VCaP (cell line): ENCODE measurements around the gene ART3.
"Not testable (repeated sequence)": the region's sequence is repeated elsewhere in the genome, so short reads cannot be mapped to it uniquely, and the experiment has no call there.

Experiments
- H3K27ac ChIP-seq: fragments of 450-650 bp; 2 replicates; pipeline ENCODE4 v1.5.1; 2017
- CTCF ChIP-seq: fragments of 450-650 bp; conservative IDR thresholded peaks from 2 replicates; pipeline ENCODE4 v1.5.1; 2017; ENCODE audit warnings: mild to moderate bottlenecking, moderate library complexity

The ART3 gene

GRCh38 chr4:76074468-76074867 lies at the start of gene ART3:
Gene ART3, plus strand, starts transcription at chr4:76074709. Its CDS starts 1,181 bp downstream, at chr4:76075890.
- H3K27ac ChIP-seq: no peak within 1 kb of the TSS
- TF ChIP-seq CTCF: no peak

GRCh38 chr4:76028350-76028765 lies 46.2 kb upstream of the ART3 start:
- peak overlapping the region; percentile 71 for H3K27ac ChIP-seq
- no peak for TF ChIP-seq CTCF

- TF ChIP-seq CTCF: no peak
- H3K27ac ChIP-seq: peak overlapping the region; percentile 71
Measured at GRCh38 chr4:76029300-76029699, 45.2 kb upstream of the ART3 start.

- peak overlapping the region; percentile 78 for H3K27ac ChIP-seq
- TF ChIP-seq CTCF: no peak
Measured at GRCh38 chr4:76035141-76035540, 39.4 kb upstream of the ART3 start.

- no peak for TF ChIP-seq CTCF
- H3K27ac ChIP-seq: peak within 1 kb of the TSS; percentile 78
Measured at GRCh38 chr4:76035799-76036380, 38.6 kb upstream of the ART3 start, which contains the start of gene CXCL11. Gene CXCL11, minus strand, starts transcription at chr4:76036070. Its CDS starts 83 bp downstream, at chr4:76035987.

- TF ChIP-seq CTCF: no peak
- H3K27ac ChIP-seq: peak overlapping the region; percentile 78
Measured at GRCh38 chr4:76036855-76037254, 37.7 kb upstream of the ART3 start.

GRCh38 chr4:76042241-76042998 lies 32.1 kb upstream of the ART3 start:
- not testable (repeated sequence) for H3K27ac ChIP-seq

- not testable (repeated sequence) for H3K27ac ChIP-seq
Measured at GRCh38 chr4:76043306-76043705, 31.2 kb upstream of the ART3 start.

- not testable (repeated sequence) for H3K27ac ChIP-seq
Measured at GRCh38 chr4:76044686-76045085, 29.8 kb upstream of the ART3 start.

GRCh38 chr4:76049860-76050416 lies 24.6 kb upstream of the ART3 start:
- H3K27ac ChIP-seq: not testable (repeated sequence)

- peak overlapping the region; percentile 89; the same call in 1 of the 2 replicates for H3K27ac ChIP-seq
Measured at GRCh38 chr4:76050560-76051050, 23.9 kb upstream of the ART3 start.
